ENCODE results near the gene OSER1.

Gene OSER1

GRCh38 chr20:44160133-44160532, 50.4 kb downstream of the OSER1 start:
- DNase-seq (ENCODE audit: extremely low read depth, low read depth) = no peak
- no peak for TF ChIP-seq CTCF (IDR thresholded peaks at IDR 0.05; ENCODE audit: low read depth, low read length)

- DNase-seq (ENCODE audit: extremely low read depth, low read depth) = no peak
- TF ChIP-seq CTCF (IDR thresholded peaks at IDR 0.05; ENCODE audit: low read depth, low read length) = no peak
These were observed 50.9 kb downstream of the OSER1 start for GRCh38 chr20:44159711-44160110.

- TF ChIP-seq CTCF (IDR thresholded peaks at IDR 0.05; ENCODE audit: low read depth, low read length) = no peak
These were observed 51.4 kb downstream of the OSER1 start for GRCh38 chr20:44159125-44159524.

DNA sequence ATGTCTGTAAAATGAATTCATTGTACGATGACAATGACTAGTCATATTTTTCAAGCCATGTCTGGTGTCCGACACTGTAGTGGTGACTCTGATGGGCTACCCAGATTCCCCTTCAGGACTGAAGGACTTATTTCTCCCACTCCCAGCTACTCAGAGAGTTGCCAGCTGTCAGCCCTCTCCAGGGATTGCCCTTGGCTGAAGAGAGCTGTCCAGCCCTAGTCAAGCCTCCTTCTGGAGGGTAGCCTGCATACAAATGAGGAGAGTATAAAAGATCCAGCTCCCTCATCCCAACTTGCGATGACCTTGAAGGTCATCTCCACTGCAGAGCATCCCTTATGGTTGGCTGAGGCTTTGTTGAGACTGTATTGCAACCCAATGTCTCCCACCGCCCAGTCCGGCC, 53.5 kb downstream of the OSER1 start:
- TF ChIP-seq CTCF (IDR thresholded peaks at IDR 0.05; ENCODE audit: low read depth, low read length) = no peak
- no peak for DNase-seq (ENCODE audit: extremely low read depth, low read depth)

More at GRCh38 chr20:44159125-44159524, 51.4 kb downstream of the OSER1 start:
- DNase-seq (ENCODE audit: extremely low read depth, low read depth) = no peak

DNA sequence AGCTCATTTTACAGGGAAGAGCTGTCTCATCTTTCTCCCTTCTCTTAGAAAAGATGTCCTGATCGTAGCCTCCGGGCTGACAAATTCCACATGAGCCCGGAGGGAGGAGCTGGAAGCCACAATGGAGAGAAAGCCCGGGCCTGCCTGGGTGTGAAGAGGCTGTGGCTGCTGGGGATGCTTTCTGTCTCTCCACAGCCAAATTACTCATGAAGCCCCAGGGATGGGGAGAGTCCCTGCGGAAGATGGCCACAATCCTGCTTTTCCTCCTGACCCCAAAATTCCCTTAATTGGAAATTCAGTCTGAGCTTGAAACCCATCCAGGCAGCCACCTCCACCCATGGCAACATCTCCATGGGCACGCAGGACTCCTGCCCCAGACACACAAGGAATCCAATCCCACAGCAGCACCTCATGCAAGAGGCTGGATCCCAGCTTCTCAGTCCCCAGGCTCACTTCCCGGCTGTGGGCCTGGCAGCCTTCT, 56.0 kb downstream of the OSER1 start:
- no peak for DNase-seq (ENCODE audit: extremely low read depth, low read depth)
- no peak; the same call in none of the 2 replicates for TF ChIP-seq CTCF (IDR thresholded peaks at IDR 0.05; ENCODE audit: low read depth, low read length)

- no peak for TF ChIP-seq CTCF (IDR thresholded peaks at IDR 0.05; ENCODE audit: low read depth, low read length)
- no peak for DNase-seq (ENCODE audit: extremely low read depth, low read depth)
These were observed 56.9 kb downstream of the OSER1 start for GRCh38 chr20:44153636-44154043.

- TF ChIP-seq CTCF (IDR thresholded peaks at IDR 0.05; ENCODE audit: low read depth, low read length) = no peak
- DNase-seq (ENCODE audit: extremely low read depth, low read depth) = no peak
These were observed 58.8 kb downstream of the OSER1 start for GRCh38 chr20:44151621-44152416.

Measured in AG09319 (cell line).